ENCODE results near the gene ANKRD12.

Gene ANKRD12

GRCh38 chr18:9289698-9290097, 153.1 kb downstream of the ANKRD12 start:
- no peak overlapping the region for H3K27ac ChIP-seq
- TF ChIP-seq ZFX (IDR thresholded peaks at IDR 0.05; ENCODE audit: borderline replicate concordance) (no peak), CTCF (IDR thresholded peaks at IDR 0.05) (no peak)

GRCh38 chr18:9290156-9290555, 153.6 kb downstream of the ANKRD12 start:
- no peak overlapping the region for H3K27ac ChIP-seq
- no peak for TF ChIP-seq CTCF (IDR thresholded peaks at IDR 0.05)
- no peak for TF ChIP-seq ZFX (IDR thresholded peaks at IDR 0.05; ENCODE audit: borderline replicate concordance)

- TF ChIP-seq CTCF (IDR thresholded peaks at IDR 0.05), result no peak
- no peak for TF ChIP-seq ZFX (IDR thresholded peaks at IDR 0.05; ENCODE audit: borderline replicate concordance)
- no peak overlapping the region for H3K27ac ChIP-seq
Observed at GRCh38 chr18:9292047-9292446, 155.5 kb downstream of the ANKRD12 start.

GRCh38 chr18:9293948-9294347, 157.4 kb downstream of the ANKRD12 start:
- no peak for TF ChIP-seq ZFX (IDR thresholded peaks at IDR 0.05; ENCODE audit: borderline replicate concordance)
- no peak for TF ChIP-seq CTCF (IDR thresholded peaks at IDR 0.05)
- H3K27ac ChIP-seq, result no peak overlapping the region

- no peak for TF ChIP-seq ZFX (IDR thresholded peaks at IDR 0.05; ENCODE audit: borderline replicate concordance)
- TF ChIP-seq CTCF (IDR thresholded peaks at IDR 0.05), result no peak
- no peak overlapping the region for H3K27ac ChIP-seq
Observed at GRCh38 chr18:9296233-9297006, 159.8 kb downstream of the ANKRD12 start.

GRCh38 chr18:9297007-9297393, 160.4 kb downstream of the ANKRD12 start:
- no peak overlapping the region for H3K27ac ChIP-seq
- no peak for TF ChIP-seq CTCF (IDR thresholded peaks at IDR 0.05)
- TF ChIP-seq ZFX (IDR thresholded peaks at IDR 0.05; ENCODE audit: borderline replicate concordance), result no peak

GRCh38 chr18:9304388-9305070, 167.9 kb downstream of the ANKRD12 start:
- no peak overlapping the region for H3K27ac ChIP-seq

More at GRCh38 chr18:9304388-9305070, 167.9 kb downstream of the ANKRD12 start:
- TF ChIP-seq ZFX (IDR thresholded peaks at IDR 0.05; ENCODE audit: borderline replicate concordance) (no peak), CTCF (IDR thresholded peaks at IDR 0.05) (no peak)

Data from 22Rv1 (cell line).